CD4-positive, alpha-beta T cell treated with Interferon alpha-2 for 1 hour (primary cell): ENCODE measurements around the gene GPA33.

ENCODE experiments used
- DNase-seq, 2 donors: peaks; one replicate each; pipeline ENCODE4 v3.0.0-alpha.2; 2020 to 2022

GPA33 gene

DNA sequence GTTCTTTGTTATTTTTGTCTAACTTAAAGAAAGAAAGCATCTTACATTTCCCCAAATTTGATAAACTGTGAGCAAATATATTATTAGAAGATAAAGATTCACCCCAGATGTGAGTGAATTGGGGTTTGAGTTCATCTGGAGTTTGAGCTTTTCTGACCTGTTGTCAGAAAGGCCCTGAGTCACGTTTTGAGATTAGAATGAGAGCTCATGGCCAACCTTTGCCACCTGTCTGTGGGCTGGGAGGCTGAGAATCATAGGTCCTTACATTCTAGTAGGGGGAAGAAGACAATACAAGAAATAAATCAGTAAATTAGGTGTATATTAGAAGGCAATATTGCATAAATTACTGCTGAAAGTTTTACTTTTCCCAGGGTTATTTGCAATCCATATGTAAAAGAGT is 26.0 kb upstream of the GPA33 start:
- no peak for DNase-seq

DNA sequence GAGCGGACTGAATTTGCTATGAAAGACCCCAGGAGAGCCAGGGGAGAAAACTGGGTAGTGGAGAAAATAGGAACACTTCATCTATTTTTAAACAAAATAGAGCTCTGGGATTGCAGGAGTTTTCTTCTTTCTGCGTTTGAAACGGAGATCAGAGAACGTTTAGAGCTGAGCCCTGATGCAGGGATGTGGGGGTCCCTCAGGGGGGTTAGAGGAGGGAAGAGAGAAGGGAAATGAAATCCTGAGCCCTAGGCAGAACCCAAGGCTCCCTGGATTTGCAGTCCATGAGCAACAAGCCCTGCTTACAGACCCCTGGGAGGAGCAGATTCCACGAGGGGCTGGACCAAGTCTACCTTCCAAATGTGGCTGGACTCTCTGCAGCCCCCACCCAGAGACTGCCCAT is 25.5 kb upstream of the GPA33 start:
- DNase-seq: no peak

DNA sequence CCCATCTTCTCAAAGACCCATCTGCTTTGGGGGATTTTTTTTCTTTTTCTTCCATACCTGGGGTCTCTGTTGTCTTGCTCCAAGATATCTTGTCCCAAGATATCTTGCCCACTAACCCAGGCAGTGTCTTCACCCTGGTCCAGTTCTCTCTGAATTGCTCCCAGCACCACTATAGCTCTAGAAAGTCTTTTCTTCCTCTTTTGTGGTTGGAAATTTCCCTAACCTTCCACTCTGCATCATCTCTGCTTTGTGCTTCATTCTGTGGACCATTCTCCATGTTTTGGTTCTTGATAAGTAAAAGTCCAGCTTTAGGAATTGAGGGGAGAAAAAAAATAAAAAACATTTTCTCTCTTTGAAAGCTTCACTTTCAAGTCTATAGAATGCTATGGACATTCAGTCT is 24.5 kb upstream of the GPA33 start:
- DNase-seq: no peak

DNA sequence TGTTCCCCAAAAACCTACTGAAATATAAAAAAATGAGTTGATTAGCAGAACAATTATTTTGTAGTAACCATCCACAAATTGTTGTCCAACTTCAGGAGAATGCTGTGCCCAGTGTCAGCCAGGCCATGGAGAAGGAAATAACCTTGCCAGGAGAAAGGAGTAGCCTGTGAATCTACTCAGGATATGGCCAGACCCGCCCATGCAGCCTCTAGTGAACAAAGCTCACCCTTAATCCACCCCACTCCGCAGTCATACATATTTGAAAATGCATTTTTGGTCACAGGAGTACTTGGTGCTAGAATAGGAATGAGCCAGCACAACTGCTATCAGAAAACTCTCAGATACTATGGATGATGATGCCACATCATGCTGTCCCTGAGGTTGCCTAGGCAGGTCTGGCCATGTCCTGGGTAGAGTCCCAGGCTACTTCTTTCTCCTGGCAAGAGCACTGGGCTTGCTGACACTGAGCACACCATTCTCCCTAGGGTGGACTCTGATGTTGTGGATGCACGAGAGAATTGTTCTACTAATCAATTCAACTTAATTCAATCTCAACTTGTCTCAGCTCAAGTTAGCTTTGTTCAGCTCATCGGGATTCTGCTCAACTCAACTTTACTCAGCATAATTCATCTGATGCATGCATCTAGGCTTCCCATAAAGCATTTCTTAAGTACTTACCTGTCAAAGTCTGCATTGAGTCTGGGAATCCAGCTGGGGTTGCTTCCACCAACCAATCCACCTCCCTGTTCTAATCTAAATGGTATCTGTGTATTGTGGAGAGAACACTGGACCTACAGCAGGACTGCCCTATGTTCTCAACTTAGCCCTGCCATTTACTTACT is 21.9 kb upstream of the GPA33 start:
- DNase-seq: no peak

DNA sequence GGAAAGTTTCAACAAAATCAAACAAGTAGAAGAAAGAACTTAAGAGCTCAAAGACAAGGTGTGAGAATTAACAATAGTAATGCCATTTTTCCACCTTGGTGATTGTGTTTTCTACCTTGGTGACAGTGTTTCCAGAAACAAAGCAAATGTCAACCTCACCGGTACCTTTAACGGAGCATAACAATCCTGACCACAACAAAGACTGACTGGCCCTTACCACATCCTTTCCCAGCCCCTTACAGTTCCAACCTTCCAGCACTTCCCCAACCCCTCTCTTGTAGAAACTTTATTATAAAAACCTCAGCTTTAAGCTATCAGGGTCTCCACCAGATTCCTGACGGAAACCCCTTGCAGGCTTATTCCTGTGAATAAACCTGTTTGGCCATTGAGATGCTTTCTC is 20.4 kb upstream of the GPA33 start:
- DNase-seq: peak; percentile 20 to 39

DNA sequence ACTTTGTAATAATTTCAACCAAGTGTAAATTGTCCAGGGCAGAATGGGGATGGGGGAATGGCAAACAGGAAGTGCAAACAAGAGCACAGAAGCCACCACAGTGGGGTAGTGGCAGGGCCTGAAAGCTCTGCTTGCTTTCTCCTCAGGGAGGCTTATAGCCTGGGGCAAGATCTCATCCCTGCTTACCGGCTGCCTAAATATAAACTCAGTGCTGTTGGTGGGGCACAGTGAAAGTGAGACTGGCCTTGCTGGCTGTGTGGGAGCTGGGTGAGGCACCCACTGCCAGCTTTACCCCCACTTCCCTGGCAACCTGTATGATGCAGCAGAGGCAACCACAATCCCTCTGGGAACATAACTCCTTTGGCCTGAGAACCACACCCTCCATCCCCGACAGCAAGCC is 18.9 kb upstream of the GPA33 start:
- DNase-seq: no peak

DNA sequence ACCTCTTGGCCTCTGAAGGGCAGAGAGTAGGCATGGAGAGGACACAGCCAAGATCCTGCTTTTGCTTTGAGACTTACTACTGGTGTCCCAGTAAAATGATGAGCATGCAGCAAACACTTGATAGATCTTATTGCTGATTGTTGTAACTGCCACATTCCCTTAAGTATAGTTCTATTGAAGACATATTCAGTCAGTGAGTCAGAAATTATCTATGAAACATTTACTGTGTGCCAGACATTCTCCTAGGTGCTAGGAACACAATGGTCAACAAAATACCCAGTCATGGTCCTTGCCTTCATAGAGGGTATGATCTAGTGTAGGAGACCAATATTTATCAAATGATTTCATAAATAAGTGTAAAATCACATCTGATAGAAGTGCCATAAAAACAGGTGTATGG is 17.3 kb upstream of the GPA33 start:
- DNase-seq: no peak

DNA sequence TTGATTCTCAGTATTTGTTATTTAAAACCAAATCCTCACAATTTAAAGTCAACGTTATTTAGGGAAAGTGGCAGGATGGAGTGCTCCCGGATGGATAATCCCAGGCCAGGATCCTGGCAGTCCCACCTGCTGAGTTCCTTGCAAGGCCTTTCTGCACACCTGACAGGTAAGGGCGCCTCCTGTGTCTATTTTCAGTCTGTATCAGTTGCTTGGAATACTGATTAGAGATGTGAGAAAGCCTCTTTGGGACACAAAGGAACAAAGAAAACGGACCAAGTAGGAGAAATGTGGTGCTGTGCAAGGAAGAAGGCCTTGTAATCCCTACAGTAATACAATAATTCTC is 15.9 kb upstream of the GPA33 start:
- no peak for DNase-seq

DNA sequence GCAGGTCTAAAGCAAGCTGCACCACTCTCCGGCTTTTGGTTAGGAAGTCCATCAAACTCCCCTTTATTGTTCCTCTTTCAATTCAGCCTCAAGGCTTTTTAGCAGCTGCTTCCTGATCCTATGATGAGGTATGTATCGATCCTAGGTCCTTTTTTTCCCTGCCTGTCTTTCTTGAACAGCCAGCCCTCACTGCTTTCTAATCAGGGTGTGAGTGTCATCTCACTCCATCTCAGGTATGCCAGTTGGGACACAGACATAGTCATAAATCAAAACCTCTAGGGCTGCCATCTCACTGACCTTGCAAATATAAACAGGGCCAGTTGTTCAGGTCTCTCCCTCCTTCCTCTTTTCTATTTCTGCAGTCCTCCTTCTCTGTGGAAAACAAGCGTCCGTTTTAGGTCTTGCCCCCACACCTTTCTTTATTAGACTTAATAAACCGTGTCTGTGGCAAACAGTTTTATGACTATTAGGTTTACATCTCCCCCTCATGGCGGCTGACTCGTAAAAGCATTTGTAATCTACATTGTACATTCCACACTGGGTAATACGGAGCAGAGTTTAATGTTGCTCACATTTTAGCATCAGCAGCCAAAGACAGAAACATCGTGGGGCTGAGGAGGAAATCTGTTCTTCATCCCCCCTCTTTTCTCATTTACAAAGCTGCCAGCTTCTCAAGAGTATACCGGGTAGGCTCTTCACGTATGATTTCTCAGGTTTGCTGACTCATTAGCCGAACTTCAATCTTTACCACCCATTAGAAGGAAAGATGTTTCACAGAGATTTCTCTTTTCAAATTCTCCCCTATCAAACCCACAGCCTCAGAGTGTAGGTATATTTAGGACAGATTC is 15.3 kb upstream of the GPA33 start:
- DNase-seq: no peak

DNA sequence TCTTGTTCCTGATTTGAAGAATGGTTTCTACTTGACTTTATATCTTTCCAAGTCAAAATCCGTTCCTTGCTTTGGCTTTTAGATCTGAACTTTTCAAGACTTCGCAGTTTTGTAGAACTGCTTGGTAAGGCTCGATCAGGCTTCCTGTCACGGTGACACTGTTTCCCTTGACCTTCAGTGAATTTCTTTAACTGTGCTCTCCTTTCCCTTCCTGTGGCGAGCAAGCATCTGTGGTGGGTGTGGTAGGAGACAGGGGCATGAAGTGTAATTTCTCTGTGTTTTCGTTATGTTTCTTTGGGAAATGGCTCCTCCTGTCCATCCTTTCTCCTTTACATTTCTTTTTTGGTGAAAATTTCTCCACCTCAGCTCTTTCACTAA is 14.1 kb upstream of the GPA33 start:
- no peak for DNase-seq

DNA sequence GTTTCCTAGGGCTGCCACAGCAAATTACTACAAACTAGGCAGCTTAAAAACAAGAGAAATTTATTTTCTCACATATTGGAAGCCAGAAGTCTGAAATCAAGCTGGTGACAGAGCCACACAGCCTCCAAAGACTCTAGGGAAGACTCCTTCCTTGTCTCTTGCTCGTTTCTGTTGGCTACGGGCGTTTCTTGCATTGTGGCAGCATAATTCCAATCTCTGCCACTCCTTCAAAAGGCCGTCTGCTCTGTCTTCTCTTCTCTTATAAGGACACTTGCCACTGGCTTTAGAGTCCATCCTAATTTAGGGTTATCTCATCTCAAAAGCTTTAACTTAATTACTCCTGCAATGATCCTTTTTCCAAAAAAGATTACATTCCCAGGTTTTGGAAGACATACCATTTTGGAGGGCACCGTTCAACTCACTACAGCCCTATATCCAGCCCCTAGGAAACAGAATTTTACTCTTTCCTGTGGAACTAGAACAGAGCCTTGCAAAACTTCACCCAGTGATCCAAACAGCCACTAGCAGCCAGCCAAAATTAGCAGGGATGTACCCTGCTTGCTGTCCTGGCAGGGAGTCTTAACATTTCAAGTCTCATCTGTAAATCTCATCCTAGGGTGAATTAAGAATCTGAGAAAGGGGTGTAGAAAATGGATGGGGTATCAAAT is 12.9 kb upstream of the GPA33 start:
- DNase-seq: no peak

DNA sequence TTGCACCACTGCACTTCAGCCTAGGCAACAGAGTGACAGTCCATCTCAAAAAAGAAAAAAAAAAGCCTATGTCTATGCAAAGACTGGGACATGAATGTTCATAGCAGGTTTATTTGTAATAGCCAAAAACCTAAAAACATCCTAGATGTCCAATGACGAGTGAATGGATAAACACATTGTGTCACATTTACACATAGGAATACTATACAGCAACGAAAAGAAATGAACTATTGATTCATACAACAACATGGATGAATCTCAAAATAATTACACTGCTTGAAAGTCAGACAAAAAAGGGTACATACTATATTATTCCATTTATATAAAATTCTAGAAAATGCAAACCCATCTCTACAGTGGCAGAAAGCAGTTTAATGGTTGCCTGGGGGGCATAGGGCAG is 11.6 kb upstream of the GPA33 start:
- DNase-seq: no peak

DNA sequence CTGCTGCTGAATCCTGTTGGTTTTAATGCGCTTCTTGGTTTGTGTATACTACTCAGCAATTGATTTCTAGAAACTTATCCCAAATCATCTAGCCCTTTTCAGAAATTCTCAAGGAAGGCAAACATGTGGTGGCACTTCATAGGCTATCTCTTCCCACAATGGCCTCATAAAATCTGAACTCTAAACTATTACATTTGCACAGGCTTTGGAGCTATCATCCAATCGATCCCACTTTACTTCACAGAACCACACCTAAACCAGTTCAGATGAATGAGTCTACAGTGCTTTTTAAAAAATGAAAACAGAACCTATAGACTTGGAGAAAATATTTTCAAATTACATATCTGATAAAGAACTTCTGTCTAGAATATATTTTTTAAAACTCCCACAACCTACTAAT is 10.6 kb upstream of the GPA33 start:
- no peak for DNase-seq

DNA sequence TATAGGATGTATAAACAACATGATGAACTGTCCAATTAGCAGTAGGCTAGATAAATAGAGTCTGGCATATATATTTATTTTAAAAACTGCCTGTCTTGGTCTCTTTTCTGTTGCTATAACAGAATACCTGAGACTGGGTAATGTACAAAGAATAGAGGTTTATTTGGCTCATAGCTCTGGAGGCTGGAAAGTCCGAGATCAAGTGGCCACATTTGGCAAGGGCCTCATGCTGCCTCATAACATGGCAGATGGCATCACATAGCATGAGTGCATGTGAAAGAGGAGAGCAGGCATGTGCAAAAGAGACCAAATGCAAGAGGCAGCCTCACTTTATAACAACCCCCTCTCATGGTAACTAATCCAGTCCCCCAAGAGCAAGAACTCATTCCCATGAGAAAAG is 9.7 kb upstream of the GPA33 start:
- no peak for DNase-seq

DNA sequence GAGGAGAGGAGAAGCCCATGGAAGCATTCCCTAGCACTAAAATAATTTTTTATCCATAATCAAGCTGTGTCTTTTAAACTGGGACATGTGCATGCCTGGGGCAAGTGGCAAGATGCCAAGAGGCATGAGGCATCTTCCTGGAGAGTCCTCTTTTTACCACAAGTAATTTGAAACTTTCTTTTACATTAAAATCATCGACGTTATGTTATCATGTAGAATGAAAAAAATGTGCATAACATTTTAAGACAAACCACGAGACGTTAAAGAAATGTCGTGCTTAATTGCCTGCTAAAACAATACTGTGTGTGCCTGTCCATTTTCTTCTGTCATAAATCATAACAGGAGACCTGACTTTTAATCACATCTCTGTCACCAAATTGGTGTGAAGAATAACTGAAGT is 5.2 kb upstream of the GPA33 start:
- no peak for DNase-seq

DNA sequence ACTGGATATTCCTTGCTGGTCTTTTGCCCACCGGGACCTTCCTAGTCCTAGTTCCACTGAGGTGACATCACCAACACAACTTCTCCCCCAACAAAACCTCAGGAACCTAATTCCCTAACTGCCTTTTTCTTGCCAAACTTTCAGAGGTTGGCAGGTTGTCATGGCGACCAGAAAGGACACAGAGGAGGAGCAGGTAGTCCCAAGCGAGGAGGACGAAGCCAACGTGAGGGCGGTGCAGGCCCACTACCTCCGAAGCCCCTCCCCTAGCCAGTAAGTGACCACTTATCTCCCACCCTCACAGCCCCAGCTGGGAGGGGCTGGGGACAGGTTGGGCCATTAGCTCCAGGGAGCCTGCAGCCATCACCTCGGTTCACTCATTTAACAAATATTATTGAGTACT is 4.5 kb upstream of the GPA33 start:
- DNase-seq: no peak

DNA sequence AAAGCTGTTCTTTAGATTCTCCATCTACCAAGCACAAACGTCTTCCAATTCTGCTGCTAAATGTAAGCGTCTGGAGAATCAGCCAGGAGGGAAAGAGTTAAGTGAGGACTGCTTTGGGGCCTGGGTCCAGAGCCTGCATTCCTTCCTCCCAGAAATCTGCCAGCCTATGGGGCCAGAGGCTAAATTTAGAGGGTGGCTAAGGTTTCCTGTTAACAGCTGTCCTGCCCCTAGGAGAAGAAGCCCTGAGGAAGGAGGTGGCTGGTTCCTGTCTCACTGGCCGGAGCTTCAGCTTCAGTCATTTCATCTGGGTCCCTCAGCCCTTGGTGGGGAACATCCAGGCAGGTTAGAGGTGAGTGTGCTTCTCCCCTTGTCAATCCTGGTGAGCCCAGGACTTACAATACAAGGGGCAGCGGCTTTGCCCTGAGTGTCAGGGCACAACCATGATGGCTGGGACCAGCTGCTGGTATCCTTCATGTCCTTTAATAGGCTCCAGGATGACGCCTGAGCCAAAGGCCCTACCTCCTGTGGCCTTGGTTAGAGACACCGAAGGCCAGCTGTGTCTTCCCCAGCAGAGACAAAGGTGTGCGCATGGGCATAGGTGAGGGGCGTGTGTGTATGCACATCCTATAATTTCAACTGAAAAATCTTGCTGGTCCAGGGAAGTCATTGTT is 3.8 kb upstream of the GPA33 start, which contains the start of gene STYXL2:
Gene STYXL2, plus strand, starts transcription at position 230 of the 671 bp plus-strand sequence. CDS start 775 bp downstream, outside the sequence.
- no peak for DNase-seq

DNA sequence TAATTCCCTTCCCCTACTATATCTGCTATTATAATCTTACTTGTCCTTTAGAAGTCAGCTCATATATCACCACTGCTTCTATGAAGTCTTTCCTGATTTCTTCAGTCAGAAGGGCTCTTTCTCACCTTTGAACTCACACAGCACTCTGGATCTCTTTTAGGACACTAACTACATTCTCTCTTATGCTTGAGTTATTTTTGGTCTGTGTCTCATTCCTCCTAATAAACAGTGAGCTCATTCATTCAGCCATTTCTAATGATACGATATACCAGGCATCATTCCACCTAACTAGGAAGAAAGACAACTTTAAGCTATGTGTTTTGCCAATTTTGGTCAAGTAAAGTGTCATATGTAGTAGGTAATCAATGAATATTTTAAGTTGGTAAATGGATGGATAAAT is 2.5 kb upstream of the GPA33 start:
- DNase-seq: no peak

DNA sequence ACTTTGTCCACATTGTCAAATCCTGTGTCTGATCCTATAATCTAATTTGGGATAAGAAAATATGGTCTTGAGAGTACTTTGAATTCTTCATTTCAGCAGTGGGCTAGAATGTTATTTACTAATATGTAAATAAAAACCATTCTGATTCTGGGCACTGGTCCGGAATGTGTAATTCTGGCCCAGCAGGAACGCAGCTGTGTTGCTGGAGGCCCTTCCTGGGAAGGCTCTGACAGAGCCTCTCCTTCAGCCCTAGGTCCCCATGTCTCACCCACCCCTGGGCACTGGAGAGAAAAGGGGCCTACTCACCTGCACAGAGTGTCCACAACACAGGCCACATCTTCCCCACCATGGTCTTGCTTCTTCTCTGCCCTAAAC is 251 bp downstream of the GPA33 start:
- DNase-seq: no peak

DNA sequence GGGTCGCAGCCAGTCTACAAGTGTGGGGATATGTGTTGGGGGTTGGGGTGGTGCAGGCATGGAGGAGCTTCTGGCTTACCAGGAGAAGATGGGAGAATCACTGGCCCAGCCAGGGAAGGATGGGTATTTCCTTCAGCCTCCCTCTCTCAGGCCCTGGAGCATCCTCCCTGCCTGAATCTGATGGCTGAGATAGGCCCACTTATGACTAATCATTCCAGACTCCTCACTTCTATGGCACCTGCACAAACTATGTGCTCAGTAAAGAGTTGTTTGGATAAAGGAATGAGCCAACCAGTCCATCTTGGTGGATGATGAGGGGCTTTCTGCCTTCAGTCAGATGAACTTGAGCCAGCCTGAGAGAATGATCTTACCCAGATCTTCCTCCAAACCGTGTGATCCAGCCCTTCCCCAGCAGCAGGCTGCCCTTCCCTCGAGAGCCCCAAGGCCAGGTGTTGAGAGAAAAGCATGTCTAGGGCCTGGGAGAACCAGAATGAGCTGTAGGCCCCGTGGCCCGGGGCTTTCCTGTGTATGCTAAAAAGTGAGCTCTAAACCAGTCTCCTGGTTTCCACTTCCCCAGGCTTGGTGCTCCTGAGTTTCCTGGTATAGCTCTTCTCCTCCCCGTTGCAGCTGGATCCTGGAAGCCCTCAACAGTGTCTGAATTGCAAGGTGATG is 1.3 kb downstream of the GPA33 start:
- DNase-seq: no peak

DNA sequence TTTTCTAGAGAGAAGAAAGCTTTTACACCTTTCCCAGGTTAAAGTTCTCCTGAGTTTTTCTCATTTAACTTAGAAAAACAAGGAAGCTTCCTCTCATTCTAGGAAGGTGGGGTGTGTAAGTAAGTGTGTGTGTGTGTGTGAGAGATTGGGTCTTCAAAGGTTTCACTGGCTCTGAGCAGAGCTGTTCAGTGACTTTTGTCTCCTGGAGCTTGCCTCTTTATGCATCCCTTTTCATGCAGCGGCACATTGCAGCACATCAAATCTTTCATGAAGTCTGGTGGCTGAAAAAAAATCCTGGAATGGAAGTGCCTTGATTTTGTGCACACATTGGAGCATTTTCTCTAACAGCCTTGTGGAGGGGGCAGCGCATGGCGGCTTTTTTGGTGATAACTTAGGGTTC is 3.4 kb downstream of the GPA33 start:
- no peak for DNase-seq

DNA sequence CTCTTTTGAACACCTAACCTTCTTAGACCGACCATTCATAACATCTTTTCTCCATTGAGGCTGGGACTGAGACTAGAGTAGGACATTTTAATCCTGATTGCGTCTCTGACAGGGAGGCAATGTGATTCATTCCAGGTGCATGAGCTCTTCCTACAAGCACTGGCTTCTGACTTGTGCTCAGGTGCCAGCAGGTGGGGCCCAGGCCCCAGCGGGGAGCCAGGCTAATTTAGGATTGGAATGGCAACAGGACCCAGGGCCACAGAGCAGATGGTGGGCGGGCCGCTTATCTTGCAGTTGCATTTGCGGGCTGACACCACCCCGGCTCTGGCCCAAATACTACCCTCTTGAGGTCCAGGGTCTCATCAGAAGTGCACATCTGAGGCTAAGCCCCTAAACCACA is 4.1 kb downstream of the GPA33 start:
- DNase-seq: no peak

DNA sequence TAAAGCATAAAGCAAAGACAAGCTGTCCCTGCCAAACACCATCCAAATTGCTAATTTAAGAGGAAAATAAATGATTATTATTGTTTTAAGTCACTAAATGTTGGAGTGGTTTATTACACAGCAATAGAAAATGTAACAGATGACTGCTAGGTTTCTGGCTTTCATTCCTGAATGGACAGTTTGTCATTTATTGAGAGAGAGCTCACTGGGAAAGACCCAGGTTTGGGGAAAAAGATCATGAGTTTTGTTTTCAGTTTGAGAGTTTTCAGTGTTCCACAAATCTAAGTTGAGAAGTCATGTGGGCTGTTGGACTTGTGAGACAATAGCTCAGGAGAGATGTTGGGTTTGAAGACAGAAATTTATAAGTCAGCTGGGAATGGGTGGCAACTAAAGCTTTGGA is 5.4 kb downstream of the GPA33 start:
- no peak for DNase-seq
